ENCODE results near the gene CARD11. TPM values are rescaled to one million over a fixed set of nuclear protein-coding genes. Genes with fewer than 3 reads are reported as not detected.
A peak's percentile ranks its signal among the peaks of the same experiment; 100 is the strongest.

The CARD11 gene
- total RNA-seq, 2 donors from 2014 or later: 126 to 155 TPM

DNA sequence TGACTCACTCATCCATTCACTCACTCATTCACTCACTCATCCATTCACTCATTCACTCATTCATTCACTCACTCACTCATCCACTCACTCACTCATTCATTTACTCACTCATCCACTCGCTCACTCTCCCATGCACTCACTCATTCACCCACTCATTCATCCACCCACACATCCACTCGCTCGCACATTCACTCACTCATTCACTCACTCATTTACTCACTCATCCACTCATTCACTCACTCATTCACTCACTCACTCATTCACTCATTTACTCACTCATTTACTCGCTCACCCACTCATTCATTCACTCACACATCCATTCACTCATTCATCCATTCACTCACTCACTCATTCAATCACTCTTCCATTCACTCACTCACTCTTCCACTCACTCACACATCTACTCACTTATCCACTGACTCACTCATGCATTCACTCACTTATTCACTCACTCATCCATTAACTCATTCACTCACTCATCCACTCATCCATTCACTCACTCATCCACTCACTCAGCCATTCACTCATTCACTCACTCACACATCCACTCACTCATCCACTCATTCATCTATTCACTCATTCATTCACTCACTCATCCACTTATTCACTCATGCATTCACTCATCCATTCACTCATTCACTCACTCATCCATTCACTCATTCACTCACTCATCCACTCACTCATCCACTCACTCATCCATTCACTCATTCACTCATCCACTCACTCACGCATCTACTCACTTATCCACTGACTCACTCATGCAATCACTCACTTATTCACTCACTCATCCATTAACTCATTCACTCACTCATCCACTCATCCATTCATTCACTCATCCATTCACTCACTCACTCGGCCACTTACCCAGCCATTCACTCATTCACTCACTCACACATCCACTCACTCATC, 74.0 kb downstream of the CARD11 start:
- H3K36me3 Mint-ChIP-seq (ENCODE audit: low read depth): no peaks in the 10 kb centered on the region
- no peak overlapping the region for H3K27ac Mint-ChIP-seq
- DNase-seq: no peak
- peaks cover 4% of the 10 kb centered on the region for H3K4me1 Mint-ChIP-seq
- H3K9me3 ChIP-seq (ENCODE audit: control insufficient read depth, low read length, poor library complexity, severe bottlenecking): no peaks in the 10 kb centered on the region
- ATAC-seq: no peak
- no peaks in the 10 kb centered on the region for H3K27me3 Mint-ChIP-seq
- H3K4me3 Mint-ChIP-seq: no peak overlapping the region

DNA sequence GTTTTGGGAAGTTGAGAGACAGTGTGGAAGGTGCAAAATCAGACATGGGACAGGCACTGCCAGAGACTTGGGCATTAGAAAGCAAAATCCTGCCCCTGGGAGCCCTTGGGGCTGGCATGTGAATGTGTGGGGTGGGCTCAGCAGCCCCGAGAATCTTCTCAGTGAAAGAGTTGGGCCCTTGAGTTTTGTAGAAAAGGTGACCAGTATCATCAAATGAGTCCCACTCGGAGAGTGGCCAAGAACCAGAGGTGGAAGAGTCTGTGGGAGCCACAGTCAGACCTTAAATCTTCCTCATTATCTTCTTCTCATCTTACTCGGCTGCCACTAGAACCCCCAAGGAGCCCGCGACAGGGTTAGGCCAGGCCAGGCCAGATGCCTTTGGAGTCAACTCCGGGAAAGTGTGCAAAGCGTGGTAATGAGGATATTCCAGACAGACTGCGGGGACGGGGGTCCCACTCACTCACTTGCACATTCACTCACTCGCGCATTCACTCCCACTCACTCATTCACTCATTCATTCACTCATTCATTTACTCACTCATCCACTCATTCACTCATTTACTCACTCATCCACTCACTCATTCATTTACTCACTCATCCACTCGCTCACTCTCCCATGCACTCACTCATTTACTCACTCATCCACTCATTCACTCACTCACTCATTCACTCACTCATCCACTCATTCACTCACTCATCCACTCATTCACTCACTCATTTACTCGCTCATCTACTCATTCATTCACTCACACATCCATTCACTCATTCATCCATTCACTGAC, 74.9 kb downstream of the CARD11 start:
- ATAC-seq (no peak), DNase-seq (no peak)
- H3K27ac Mint-ChIP-seq: no peak overlapping the region
- H3K36me3 Mint-ChIP-seq (ENCODE audit: low read depth): no peaks in the 10 kb centered on the region
- H3K4me3 Mint-ChIP-seq: no peak overlapping the region
- H3K4me1 Mint-ChIP-seq: peaks cover 6% of the 10 kb centered on the region
- H3K27me3 Mint-ChIP-seq: no peaks in the 10 kb centered on the region
- H3K9me3 ChIP-seq (ENCODE audit: control insufficient read depth, low read length, poor library complexity, severe bottlenecking): no peaks in the 10 kb centered on the region

DNA sequence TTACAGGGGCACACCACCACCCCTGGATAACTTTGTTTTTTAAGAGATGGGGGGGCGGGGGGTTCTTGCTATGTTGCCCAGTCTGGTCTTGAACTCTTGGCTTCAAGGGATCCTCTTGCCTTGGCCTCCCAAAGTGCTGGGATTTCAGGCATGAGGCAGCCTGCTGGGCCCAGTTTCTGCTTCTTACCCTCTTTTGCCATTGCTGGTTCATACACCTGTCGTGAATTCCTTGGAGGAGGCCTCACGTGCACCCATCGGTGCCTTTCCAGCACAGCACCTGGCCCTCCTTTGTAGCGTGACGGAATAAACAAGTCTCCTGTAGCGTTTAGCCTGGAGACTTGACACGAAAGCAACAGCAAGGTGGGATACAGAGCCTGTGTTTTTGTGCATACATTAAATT, 75.5 kb downstream of the CARD11 start:
- H3K9me3 ChIP-seq (ENCODE audit: control insufficient read depth, low read length, poor library complexity, severe bottlenecking): no peaks in the 10 kb centered on the region
- Mint-ChIP-seq H3K36me3 (ENCODE audit: low read depth) (peaks cover 1% of the 10 kb centered on the region), H3K4me3 (no peak overlapping the region), H3K4me1 (peaks cover 9% of the 10 kb centered on the region), H3K27ac (no peak overlapping the region), H3K27me3 (no peaks in the 10 kb centered on the region)
- DNase-seq (no peak), ATAC-seq (no peak)

DNA sequence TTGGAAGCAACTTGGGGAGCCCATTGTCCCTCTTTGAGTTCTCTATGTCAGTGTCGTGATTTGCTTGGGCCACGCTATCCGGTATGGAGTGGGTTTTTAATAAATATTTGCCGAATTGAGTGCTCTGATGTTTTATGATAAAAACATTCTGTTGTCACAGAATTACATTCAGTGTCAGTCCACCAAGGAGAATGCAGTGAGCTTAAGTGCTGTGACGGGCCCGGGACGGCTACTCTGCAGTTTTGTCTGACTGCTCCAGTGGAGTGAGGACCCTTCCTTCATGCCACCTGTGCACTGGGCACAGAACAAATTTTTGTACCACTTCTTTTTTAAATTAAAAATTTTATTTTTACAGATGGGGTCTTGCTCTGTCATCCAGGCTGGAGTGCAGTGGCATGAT, 76.0 kb downstream of the CARD11 start:
- Mint-ChIP-seq H3K27ac (no peak overlapping the region), H3K4me3 (no peak overlapping the region), H3K27me3 (no peaks in the 10 kb centered on the region), H3K36me3 (ENCODE audit: low read depth) (peaks cover 5% of the 10 kb centered on the region), H3K4me1 (peaks cover 13% of the 10 kb centered on the region)
- ATAC-seq (no peak), DNase-seq (no peak)
- no peaks in the 10 kb centered on the region for H3K9me3 ChIP-seq (ENCODE audit: control insufficient read depth, low read length, poor library complexity, severe bottlenecking)

DNA sequence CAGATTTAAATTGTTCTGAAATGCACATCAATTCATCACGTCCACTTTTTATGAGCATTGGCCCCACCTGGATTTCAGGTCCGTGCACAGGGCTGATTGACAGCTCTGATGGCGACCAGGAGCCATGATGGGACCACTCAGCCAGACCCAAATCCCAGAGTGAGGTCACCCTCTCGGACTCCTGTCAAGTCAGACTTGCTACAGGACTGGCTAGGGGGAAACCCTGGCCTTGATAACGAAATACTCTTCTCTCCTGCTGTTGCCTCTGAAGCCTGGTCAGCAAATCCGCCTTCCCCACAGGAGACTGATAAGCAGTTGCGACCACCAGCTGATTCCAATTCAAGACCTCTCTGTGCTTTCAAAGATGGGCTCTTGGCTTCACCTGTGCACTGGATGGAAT, 76.4 kb downstream of the CARD11 start:
- peaks cover 17% of the 10 kb centered on the region for H3K4me1 Mint-ChIP-seq
- peaks cover 5% of the 10 kb centered on the region for H3K36me3 Mint-ChIP-seq (ENCODE audit: low read depth)
- H3K27me3 Mint-ChIP-seq: no peaks in the 10 kb centered on the region
- no peaks in the 10 kb centered on the region for H3K9me3 ChIP-seq (ENCODE audit: control insufficient read depth, low read length, poor library complexity, severe bottlenecking)
- H3K4me3 Mint-ChIP-seq: no peak overlapping the region
- ATAC-seq (no peak), DNase-seq (no peak)
- no peak overlapping the region for H3K27ac Mint-ChIP-seq

DNA sequence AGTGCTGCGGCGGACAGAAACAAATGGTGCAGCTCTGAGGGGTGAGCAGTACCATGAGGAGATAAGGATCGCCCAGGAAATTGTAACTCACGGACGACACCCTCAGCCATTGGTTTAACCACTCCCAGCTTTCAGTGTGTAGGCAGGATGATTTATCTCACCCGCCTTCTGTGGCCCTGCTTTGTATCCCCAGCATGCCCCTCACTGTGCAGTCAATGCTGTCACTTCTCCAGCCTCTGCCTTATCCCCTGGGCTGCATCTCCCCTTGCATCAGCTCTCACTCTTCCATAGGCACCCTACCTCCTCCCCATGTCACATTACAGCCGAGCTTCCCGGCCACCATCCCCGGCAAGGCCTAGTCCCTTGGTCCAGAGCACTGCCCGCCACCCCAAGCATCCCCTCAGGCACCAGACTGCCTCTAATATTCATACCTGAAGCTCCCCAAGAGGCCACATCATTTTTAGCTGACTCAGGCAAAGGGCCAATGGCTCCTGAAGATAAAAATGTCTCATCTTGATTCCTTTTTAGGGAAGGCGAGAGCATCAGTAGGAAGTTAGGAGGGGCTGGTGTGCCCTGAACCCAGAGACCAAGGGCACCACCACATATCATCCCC, 77.1 kb downstream of the CARD11 start:
- DNase-seq (no peak), ATAC-seq (no peak)
- Mint-ChIP-seq H3K4me1 (peaks cover 24% of the 10 kb centered on the region), H3K36me3 (ENCODE audit: low read depth) (peaks cover 7% of the 10 kb centered on the region), H3K27ac (no peak overlapping the region), H3K4me3 (no peak overlapping the region), H3K27me3 (no peaks in the 10 kb centered on the region)
- H3K9me3 ChIP-seq (ENCODE audit: control insufficient read depth, low read length, poor library complexity, severe bottlenecking): no peaks in the 10 kb centered on the region

DNA sequence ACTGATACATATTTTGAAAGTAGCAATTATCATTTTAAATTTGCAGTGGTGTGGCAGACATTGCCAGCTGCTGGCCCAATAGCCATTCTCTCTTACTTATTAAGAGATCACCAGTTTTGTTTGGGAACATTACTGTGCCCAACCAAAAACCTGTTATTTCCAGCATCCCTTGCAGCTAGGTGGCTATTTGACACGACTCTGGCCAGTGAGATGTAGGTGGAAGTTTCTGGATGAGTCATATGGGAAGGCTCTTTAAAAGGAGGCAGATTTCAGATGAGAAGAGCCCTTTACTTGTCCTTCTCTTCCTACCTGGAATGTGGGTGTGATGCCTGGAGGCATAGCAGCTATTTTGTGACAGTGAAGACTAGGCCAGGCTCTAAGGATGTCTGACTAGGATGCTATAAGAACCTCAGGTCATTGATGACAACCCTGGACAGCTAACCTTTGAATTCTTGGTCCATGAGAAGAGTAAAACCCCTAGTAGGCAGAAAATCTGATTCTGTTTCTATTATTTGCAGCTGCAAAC, 77.9 kb downstream of the CARD11 start:
- ATAC-seq: no peak
- Mint-ChIP-seq H3K27ac (no peak overlapping the region), H3K36me3 (ENCODE audit: low read depth) (peaks cover 7% of the 10 kb centered on the region), H3K4me3 (no peak overlapping the region), H3K4me1 (peaks cover 24% of the 10 kb centered on the region), H3K27me3 (no peaks in the 10 kb centered on the region)
- DNase-seq: no peak
- H3K9me3 ChIP-seq (ENCODE audit: control insufficient read depth, low read length, poor library complexity, severe bottlenecking): no peaks in the 10 kb centered on the region

DNA sequence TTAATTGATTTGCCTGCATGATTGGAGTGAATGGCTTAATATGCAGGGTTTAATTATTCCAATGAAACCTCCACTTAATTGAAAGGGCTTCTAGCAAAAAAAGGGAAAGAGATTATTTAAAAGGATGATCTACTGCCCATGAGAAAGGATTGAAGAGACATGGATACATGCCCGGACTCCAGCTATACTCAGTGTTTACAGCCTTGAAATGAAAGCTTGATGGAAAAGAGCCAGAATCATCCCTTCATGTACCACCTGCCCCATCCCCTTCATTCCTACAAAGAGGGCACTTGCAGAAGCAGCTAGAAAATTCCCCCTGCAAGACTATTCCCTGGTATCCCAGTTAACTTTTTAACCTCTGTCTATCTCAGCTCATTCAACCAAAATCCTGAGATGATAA, 78.4 kb downstream of the CARD11 start:
- Mint-ChIP-seq H3K27ac (no peak overlapping the region), H3K36me3 (ENCODE audit: low read depth) (peaks cover 7% of the 10 kb centered on the region), H3K4me3 (no peak overlapping the region), H3K27me3 (no peaks in the 10 kb centered on the region), H3K4me1 (peaks cover 24% of the 10 kb centered on the region)
- DNase-seq: no peak
- no peaks in the 10 kb centered on the region for H3K9me3 ChIP-seq (ENCODE audit: control insufficient read depth, low read length, poor library complexity, severe bottlenecking)
- ATAC-seq: no peak

DNA sequence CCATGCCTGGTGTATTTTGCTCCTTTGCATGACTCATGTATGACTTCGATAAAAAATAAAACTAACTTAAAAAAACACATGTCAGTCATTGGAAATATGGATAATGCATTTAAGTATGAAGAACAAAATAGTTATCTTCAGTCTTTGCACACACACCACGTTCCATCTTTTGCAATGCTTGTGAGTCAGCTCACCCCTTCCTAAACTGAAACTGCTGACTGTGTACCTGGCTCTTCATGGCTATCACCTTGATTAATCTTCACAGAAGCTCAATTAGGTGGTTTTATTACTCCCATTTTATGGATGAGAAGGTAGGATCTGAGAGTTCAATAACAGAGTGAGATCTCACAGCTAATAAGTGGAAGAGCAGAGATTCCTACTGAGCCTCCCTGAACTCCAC, 79.5 kb downstream of the CARD11 start:
- peak overlapping the region; percentile 1 for H3K27ac Mint-ChIP-seq
- H3K36me3 Mint-ChIP-seq (ENCODE audit: low read depth): peaks cover 7% of the 10 kb centered on the region
- H3K9me3 ChIP-seq (ENCODE audit: control insufficient read depth, low read length, poor library complexity, severe bottlenecking): no peaks in the 10 kb centered on the region
- H3K4me3 Mint-ChIP-seq: no peak overlapping the region
- no peaks in the 10 kb centered on the region for H3K27me3 Mint-ChIP-seq
- ATAC-seq: no peak
- H3K4me1 Mint-ChIP-seq: peaks cover 29% of the 10 kb centered on the region
- no peak for DNase-seq

DNA sequence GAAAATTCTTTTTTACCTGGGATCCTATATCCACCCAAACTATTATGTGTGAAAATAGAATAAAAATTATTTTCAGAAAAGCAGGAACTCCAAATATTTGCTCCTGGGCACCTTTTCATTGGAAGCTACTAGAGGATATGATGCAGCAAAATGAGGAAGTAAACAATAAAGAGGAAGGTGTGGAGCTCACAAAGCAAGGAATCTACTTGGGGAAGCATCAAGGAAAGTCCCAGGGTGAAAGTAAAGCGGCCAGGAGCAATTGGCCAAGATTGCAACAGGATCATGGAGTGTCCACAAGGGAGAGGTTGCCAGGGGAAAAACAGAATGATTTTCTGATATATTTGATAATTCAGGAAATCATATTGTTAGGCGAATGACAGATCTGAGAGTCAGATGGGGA, 80.8 kb downstream of the CARD11 start:
- DNase-seq (no peak), ATAC-seq (no peak)
- H3K9me3 ChIP-seq (ENCODE audit: control insufficient read depth, low read length, poor library complexity, severe bottlenecking): no peaks in the 10 kb centered on the region
- Mint-ChIP-seq H3K27me3 (no peaks in the 10 kb centered on the region), H3K4me1 (peaks cover 35% of the 10 kb centered on the region), H3K36me3 (ENCODE audit: low read depth) (peaks cover 9% of the 10 kb centered on the region), H3K4me3 (no peak overlapping the region), H3K27ac (peak overlapping the region; percentile 90)

DNA sequence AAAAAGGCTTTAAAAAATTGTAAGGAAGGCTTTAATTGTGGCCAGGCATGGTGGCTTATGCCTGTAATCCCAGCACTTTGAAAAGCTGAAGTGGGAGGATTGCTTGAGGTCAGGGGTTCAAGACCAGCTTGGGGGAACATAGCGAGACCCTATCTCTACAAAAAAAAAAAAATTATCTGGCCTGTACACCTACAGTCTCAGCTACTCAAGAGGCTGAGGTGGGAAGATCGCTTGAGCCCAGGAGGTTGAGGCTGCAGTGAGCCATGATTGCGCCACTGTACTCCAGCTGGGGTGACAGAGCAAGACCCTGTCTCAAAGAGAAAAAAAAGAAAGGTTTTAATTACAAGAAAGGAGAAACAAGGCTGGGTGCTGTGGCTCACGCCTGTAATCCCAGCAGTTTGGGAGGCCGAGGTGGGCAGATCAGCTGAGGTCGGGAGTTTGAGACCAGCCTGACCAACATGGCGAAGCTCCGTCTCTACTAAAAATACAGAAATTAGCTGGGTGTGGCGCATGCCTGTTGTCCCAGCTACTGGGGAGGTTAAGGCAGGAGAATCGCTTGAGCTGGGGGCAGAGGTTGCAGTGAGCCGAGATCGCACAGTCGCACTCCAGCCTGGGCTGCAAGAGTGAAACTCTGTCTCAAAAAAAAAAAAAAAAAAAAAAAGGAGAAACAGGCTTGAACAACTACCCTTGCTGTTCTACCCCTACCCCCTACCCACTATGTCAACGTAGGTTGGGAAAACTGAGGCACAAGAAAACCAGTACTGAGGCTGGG, 83.7 kb downstream of the CARD11 start:
- H3K4me1 Mint-ChIP-seq: peaks cover 38% of the 10 kb centered on the region
- no peaks in the 10 kb centered on the region for H3K9me3 ChIP-seq (ENCODE audit: control insufficient read depth, low read length, poor library complexity, severe bottlenecking)
- ATAC-seq (no peak), DNase-seq (no peak)
- no peaks in the 10 kb centered on the region for H3K27me3 Mint-ChIP-seq
- peak overlapping the region; percentile 34 for H3K27ac Mint-ChIP-seq
- peaks cover 9% of the 10 kb centered on the region for H3K36me3 Mint-ChIP-seq (ENCODE audit: low read depth)
- H3K4me3 Mint-ChIP-seq: peak overlapping the region; percentile 3

DNA sequence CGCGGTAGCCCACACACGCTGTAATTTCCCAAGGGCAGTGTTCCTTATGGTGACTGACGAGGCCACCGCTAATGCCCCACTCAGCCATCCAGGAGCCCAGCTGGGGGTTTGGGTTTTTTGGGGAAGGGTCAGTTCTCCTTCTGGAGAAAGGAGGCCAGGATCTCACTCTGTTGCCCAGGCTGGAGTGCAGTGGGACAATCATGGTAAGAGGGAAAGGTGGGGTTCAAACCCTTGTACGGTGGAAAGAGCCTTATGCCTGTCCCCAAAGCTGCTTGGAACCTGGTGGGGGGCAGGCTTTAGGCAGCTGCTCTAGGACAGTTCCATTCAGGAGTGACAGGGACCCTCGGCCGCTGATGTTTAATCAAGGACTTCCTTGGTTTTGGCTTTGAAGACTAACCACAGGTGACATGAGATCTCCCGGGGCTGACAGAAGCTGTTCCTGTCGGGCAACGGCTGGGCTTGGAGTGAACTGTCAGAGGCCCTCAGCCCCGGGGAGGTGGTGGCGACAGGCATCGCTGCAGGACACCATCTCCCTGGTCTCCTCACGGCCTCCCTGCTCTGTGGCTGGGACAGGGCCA, 84.5 kb downstream of the CARD11 start:
- no peak overlapping the region for H3K4me3 Mint-ChIP-seq
- no peaks in the 10 kb centered on the region for H3K9me3 ChIP-seq (ENCODE audit: control insufficient read depth, low read length, poor library complexity, severe bottlenecking)
- no peaks in the 10 kb centered on the region for H3K27me3 Mint-ChIP-seq
- H3K27ac Mint-ChIP-seq: peak overlapping the region; percentile 94
- peaks cover 9% of the 10 kb centered on the region for H3K36me3 Mint-ChIP-seq (ENCODE audit: low read depth)
- H3K4me1 Mint-ChIP-seq: peaks cover 38% of the 10 kb centered on the region
- ATAC-seq (no peak), DNase-seq (no peak)

Measured in T-helper 17 cell (primary cell).